Astrocyte of the cerebellum (primary cell): ENCODE measurements around the gene PTPRB.
"Not testable (repeated sequence)": the region's sequence is repeated elsewhere in the genome, so short reads cannot be mapped to it uniquely, and the experiment has no call there.

Source experiments
- DNase-seq: peaks from one replicate; pipeline ENCODE4 v3.0.0-alpha.2; 2011; ENCODE audit warnings: low read depth
- H3K4me3 ChIP-seq: 2 replicates; pipeline ENCODE4 v1.5.1; 2011; ENCODE audit warnings: mild to moderate bottlenecking, low read depth, low read length, moderate library complexity
- in situ Hi-C: cut with HindIII; loops from 2 replicates; pipeline ENCODE4 v1.10.0; 2017; ENCODE audit warnings: low sequenced_read_pairs
- TF ChIP-seq, protein P1 (sequence below): IDR thresholded peaks from 2 replicates; pipeline ENCODE4 v1.5.1; 2012; ENCODE audit warnings: low read length, low read depth, moderate library complexity, mild to moderate bottlenecking; ENCODE audit errors: missing control alignments

Gene PTPRB

DNA sequence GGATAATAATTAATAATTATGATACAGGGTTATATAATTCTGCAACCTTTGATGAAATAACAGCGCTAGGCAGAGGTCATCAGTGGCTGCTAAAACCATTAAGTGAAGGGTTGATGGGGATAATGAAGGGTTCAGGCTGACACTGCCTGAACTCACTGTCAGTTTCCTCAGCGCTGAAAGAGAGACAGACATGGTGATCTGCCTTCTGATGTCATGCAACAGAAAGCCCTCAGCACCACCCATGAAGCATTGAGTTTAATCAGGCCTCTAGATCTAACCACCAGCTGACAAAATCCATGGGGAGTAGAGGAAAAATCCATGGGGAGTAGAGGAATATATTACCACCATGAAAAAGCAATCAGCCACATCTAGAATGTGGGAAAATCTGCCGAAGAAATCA lies 107.6 kb downstream of the PTPRB start:
- TF ChIP-seq, protein P1, sequence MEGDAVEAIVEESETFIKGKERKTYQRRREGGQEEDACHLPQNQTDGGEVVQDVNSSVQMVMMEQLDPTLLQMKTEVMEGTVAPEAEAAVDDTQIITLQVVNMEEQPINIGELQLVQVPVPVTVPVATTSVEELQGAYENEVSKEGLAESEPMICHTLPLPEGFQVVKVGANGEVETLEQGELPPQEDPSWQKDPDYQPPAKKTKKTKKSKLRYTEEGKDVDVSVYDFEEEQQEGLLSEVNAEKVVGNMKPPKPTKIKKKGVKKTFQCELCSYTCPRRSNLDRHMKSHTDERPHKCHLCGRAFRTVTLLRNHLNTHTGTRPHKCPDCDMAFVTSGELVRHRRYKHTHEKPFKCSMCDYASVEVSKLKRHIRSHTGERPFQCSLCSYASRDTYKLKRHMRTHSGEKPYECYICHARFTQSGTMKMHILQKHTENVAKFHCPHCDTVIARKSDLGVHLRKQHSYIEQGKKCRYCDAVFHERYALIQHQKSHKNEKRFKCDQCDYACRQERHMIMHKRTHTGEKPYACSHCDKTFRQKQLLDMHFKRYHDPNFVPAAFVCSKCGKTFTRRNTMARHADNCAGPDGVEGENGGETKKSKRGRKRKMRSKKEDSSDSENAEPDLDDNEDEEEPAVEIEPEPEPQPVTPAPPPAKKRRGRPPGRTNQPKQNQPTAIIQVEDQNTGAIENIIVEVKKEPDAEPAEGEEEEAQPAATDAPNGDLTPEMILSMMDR = no peak
- no peak for DNase-seq
- in situ Hi-C loops = no loop called here
- no peak overlapping the region for H3K4me3 ChIP-seq

DNA sequence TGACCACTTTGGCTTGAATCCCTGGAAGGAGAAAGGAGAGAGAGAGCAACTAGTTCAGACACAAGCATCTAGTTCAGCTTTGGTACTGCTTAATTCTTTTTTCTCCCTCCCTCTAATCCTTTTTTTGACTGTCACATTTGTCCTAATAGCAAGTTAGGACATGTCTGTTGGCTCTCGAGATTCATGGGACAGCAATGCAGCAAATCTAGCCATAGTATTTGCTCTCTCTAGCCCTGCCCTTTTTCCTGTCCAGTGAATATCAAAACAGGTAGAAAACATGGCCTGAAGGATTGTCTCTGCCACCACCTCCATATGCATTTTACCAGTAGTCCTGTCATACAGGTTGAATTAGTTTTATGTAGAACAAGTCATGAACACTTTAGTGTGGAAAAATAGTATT lies 116.4 kb downstream of the PTPRB start:
- no peak for DNase-seq
- in situ Hi-C loops = no loop called here
- H3K4me3 ChIP-seq = no peak overlapping the region

DNA sequence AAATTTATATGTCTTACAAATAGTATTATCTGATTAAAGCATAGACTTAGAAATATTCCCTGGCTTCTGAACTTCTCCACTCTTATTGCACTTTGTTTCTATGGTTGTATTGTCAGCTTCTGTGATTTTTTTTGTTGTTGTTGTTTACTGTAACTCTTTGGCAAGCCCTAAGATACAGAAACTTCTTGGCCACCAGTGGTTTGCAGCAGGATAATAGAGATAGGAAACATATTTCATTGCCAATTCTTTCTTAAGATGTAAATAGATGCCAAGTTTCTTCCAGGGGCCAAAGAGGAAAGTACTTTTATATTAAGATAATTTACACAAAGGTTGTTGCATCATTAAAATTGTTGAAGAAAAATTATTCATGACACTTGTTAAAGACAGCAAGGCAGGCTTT lies 123.8 kb downstream of the PTPRB start:
- no peak overlapping the region for H3K4me3 ChIP-seq
- in situ Hi-C loops = no loop called here
- TF ChIP-seq, protein P1 = no peak
- no peak for DNase-seq

More for the DNA sequence above, 116.4 kb downstream of the PTPRB start:
- TF ChIP-seq, protein P1 = no peak

DNA sequence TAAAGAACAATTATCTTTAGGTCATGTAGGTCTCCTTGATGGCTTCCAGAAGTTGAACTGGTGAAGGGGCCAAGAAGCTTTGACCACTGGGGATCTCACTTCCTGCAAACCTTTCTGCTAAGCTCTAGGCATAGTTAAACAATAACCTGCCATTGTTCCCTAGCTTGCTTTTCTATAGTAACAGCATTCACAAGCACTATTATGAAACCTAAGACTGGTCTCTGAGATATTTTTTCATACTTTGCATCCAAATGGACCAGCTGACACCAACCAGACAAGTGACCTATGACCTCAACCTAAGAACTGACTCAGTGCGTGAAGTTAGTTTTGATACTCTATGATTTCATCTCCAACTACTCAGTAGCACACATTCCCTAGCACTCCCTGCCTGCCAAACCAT lies 129.1 kb downstream of the PTPRB start:
- TF ChIP-seq, protein P1 = no peak
- no peak for DNase-seq
- H3K4me3 ChIP-seq = no peak overlapping the region
- in situ Hi-C loops = no loop called here

DNA sequence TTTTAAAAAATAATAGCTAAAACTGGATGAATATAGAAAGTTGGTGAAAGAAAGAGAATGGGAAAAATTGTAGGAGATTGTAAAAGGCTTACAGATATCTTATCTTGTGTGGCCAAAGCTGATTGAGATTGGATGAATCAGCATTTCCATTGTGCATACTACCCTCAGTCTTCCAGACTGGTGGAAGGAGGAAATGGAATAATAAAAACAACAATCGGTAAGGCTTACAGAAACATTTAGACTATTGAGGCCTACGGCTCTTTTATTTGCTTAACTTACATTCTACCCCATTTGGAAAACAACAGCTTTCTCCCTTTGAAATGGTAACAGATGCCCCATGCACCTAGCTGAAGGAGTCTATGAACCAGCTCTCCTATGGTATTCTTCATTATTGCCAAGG lies 129.8 kb downstream of the PTPRB start:
- in situ Hi-C loops = no loop called here

DNA sequence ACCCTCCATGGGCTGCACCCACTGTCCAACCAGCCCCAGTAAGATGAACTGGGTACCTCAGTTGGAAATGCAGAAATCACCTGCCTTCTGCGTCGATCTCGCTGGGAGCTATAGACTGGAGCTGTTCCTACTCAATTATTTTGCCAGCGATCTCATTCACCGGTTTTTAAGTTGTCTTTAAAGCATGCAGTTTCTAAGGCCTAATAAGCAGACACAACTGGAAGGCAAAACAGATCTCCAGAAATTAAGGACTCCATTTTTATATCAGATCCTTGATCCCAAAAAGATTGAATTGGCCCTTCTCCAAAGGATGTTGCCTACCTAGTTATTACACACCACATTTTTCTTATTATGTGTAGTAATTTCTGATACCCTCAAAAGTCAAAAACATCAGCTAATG lies 139.7 kb downstream of the PTPRB start:
- DNase-seq = no peak
- no peak overlapping the region for H3K4me3 ChIP-seq
- in situ Hi-C loops = no loop called here
- TF ChIP-seq, protein P1 = no peak

More for the DNA sequence above, 129.8 kb downstream of the PTPRB start:
- H3K4me3 ChIP-seq = no peak overlapping the region
- TF ChIP-seq, protein P1 = no peak
- DNase-seq = no peak

DNA sequence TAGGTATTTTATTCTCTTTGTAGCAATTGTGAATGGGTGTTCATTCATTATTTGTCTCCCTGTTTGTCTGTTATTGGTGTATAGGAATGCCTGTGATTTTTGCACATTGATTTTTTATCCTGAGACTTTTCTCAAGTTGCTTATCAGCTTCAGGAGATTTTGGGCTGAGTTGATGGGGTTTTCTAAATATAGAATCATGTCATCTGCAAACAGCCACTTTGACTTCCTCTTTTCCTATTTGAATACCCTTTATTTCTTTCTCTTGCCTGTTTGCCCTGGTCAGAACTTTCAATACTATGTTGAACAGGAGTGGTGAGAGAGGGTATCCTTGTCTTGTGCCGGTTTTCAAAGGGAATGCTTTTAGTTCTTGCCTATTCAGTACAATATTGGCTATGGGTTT lies 144.3 kb downstream of the PTPRB start:
- H3K4me3 ChIP-seq, in situ Hi-C loops, DNase-seq: not testable (repeated sequence)

DNA sequence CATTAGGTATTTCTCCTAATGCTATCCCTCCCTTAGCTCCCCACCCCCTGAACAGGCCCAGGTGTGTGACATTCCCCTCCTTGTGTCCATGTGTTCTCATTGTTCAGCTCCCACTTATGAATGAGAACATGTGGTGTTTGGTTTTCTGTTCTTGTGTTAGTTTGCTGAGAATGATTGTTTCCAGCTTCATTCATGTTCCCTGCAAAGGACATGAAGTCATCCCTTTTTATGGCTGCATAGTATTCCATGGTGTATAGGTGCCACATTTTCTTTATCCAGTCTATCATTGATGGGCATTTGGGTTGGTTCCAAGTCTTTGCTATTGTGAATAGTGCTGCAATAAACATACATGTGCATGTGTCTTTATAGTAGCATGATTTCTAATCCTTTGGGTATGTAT lies 146.3 kb downstream of the PTPRB start:
- DNase-seq, in situ Hi-C loops, H3K4me3 ChIP-seq: not testable (repeated sequence)
